Hematopoietic multipotent progenitor cell treated with erythropoietin and hydrocortisone succinate and interleukin-3 and kit ligand, for 8 days (in vitro differentiated cells): ENCODE data around the gene DTL.

Experiments used
- DNase-seq: peaks from one replicate; pipeline ENCODE4 v3.0.0-alpha.2; 2015

The DTL gene

DNA sequence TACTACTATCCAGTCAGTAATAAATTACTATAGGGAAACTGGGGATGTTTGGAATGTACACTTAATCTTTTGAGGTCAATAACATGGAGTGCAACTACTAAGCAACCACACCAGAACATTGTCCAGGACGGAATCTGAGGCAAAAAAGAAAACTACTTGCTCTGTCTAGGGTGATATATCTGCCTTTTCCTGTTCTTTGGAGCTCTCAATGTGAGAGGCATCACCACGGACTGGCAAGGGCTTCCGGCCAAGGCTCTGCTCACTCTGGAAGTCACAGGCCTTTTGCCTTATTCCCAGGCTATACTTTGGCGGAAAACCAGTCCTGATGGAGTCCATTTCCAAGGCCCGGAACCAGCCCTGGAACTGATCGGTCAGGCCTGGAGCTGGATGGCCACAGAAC is 94.2 kb downstream of the DTL start:
- DNase-seq, result no peak

DNA sequence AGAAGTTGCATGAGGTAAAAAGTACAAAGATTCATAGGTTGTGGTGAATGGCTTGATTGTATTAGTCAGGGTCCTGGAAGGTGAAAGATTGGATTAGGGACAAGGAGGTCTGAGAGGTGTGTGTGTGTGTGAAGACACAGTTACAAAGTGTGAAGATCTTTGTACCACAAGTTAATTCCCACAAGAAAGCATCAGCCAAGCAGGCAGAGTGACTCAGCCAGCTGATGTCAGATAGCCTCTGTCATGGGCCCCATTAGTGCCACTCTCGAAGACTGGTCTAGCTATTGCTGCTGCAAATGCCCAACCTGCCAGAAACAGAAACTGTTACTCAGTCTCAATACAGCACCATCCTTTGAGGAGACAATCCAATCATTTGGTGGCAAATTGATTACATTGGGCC is 96.5 kb downstream of the DTL start:
- DNase-seq, result no peak

GRCh38 chr1:212133319-212133718 is 97.8 kb downstream of the DTL start:
- DNase-seq, result no peak

GRCh38 chr1:212135166-212135565 is 99.6 kb downstream of the DTL start:
- no peak for DNase-seq

DNA sequence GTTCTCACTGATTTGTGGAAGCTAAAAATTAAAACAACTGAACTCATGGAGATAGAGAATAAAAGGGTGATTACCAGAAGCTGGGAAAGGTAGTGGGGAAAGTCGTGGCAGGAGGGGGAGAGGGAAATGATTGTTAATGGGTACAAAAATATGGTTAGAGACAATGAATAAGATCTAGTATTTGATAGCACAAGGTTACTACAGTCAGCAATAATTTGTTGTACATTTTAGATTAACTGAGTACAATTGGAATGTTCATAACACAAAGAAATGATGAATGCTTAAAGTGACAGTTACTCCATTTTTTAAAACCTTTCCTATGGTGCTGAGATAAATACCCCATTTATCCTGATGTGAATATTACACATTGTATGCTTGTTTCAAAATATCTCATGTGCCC is 102.3 kb downstream of the DTL start:
- no peak for DNase-seq

GRCh38 chr1:212138457-212138856 is 102.9 kb downstream of the DTL start:
- DNase-seq, result no peak

- DNase-seq, result no peak
Measured at GRCh38 chr1:212139526-212140135, 104.1 kb downstream of the DTL start.

DNA sequence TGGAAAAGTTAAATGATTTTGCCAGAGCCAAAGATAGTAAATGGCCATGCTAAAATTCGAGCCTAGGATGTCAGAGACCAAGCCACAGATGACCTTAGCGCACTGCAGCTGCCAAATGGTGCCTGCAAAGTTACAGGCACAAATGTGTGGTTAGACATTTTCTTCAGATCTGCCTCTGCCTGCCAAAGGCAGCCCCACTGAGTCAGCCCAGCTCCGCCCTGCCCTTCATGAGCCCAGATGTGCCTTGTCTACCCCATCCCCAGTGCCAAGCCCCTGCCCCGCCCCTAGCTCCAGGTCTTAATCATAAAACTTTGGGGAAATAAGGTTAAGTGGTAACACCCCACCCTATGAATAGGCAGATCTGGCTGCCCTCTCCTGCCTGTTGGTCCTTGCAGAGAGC is 105.9 kb downstream of the DTL start:
- DNase-seq, result peak; percentile 80

GRCh38 chr1:212142883-212143530 is 107.5 kb downstream of the DTL start:
- DNase-seq, result no peak

- DNase-seq, result peak; percentile 31
Measured at GRCh38 chr1:212147581-212148033, 112.1 kb downstream of the DTL start.

DNA sequence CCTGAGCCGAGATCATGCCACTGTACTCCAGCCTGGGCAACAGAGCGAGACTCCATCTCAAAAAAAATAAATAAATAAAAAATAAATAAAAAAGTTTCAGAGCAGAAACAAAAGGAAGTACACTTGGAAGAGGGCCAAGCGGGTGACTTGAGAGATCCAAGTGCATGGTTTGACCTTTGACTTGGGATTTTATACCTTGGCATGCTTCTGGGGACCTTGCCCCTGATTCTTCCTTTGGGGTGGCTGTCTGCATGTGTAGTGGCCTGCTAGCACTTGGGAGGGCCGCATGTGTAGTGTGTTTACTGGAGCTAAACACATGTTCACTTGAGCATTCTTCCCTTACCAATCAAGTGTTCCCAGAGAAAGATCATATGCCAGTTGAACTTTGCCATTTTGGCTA is 114.0 kb downstream of the DTL start:
- peak; percentile 25 for DNase-seq

- DNase-seq, result peak; percentile 96
Measured at GRCh38 chr1:212152308-212152693, 116.8 kb downstream of the DTL start.

DNA sequence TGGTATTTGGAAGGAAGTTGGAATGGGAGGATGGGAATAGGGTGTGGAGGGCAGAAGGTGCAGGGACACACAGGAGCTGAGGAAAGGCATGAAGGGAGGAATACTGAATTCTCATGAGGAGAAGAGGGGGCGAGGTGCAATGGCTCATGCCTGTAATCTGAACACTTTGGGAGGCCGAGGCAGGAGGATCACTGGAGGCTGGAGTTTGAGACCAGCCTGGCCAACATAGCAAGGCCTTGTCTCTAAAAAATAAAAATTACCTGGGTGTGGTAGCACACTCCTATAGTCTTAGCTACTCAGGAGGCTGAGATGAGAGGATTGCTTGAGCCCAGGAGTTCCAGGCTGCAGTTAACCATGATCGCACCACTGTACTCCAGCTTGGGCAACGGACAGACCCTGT is 117.3 kb downstream of the DTL start:
- DNase-seq, result no peak

DNA sequence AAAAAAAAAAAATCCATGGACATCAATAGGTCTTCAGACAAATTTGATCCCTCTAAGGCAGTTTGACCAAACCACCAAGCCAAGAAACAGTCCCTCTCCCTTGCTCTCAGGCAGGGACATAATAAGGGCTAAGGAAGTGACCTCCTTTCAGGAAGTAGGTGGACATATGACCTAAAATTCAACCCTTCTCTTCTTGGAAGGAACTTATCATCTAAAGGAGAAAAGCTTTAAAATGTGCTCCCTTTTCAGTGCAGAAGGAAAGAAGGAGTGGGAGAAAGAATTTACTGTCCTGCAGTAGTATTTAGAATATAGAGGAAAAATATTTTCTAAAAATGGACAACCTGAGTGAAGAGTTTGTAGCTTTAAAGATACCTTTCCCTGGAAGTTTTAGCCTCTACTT is 118.1 kb downstream of the DTL start:
- DNase-seq, result no peak
